H9 (cell line): ENCODE data around the gene NMT1. TPM values are rescaled to one million over a fixed set of nuclear protein-coding genes. Genes with fewer than 3 reads are reported as not detected.

Experiments used
- DNase-seq: peaks from one replicate; pipeline ENCODE4 v3.0.0-alpha.2; 2017
- H2AFZ ChIP-seq: one replicate; pipeline ENCODE4 v1.6.1; 2013; ENCODE audit warnings: mild to moderate bottlenecking, low read length, control low read depth, moderate library complexity
- H2AK5ac ChIP-seq: 2 replicates; pipeline ENCODE4 v1.6.1; 2013; ENCODE audit warnings: low read length, control low read depth, mixed read lengths; ENCODE audit not compliant: insufficient read length
- H2BK120ac ChIP-seq: one replicate; pipeline ENCODE4 v1.6.1; 2013; ENCODE audit warnings: low read depth, mild to moderate bottlenecking, low read length, control low read depth, inconsistent platforms; ENCODE audit not compliant: poor library complexity, severe bottlenecking
- H2BK12ac ChIP-seq: 2 replicates; pipeline ENCODE4 v1.6.1; 2013; ENCODE audit warnings: low read length, control low read depth, mixed read lengths, low read depth; ENCODE audit not compliant: insufficient read length
- H2BK15ac ChIP-seq: 2 replicates; pipeline ENCODE4 v1.6.1; 2013; ENCODE audit warnings: low read depth, low read length, control low read depth
- H2BK20ac ChIP-seq: one replicate; pipeline ENCODE4 v1.6.1; 2013; ENCODE audit warnings: low read depth, mild to moderate bottlenecking, low read length, control low read depth, inconsistent platforms; ENCODE audit not compliant: poor library complexity, severe bottlenecking
- H2BK5ac ChIP-seq: 2 replicates; pipeline ENCODE4 v1.6.1; 2013; ENCODE audit warnings: low read length, control low read depth, mixed read lengths; ENCODE audit not compliant: insufficient read length
- H3K14ac ChIP-seq: 2 replicates; pipeline ENCODE4 v1.6.1; 2013; ENCODE audit warnings: low read length, control low read depth; ENCODE audit not compliant: insufficient read depth
- H3K18ac ChIP-seq: 2 replicates; pipeline ENCODE4 v1.6.1; 2013; ENCODE audit warnings: low read depth, mild to moderate bottlenecking, mixed read lengths, low read length, control low read depth; ENCODE audit not compliant: insufficient read length
- H3K23ac ChIP-seq: 2 replicates; pipeline ENCODE4 v1.6.1; 2013; ENCODE audit warnings: low read length, control low read depth, mixed read lengths, low read depth; ENCODE audit not compliant: insufficient read length
- H3K23me2 ChIP-seq: 2 replicates; pipeline ENCODE4 v1.6.1; 2013; ENCODE audit warnings: low read depth, mild to moderate bottlenecking, mixed read lengths, low read length, control low read depth; ENCODE audit not compliant: insufficient read length, poor library complexity, severe bottlenecking
- H3K27ac ChIP-seq: 2 replicates; pipeline ENCODE4 v1.5.1; 2013; ENCODE audit warnings: low read length, control low read depth, mixed read lengths, low read depth; ENCODE audit not compliant: insufficient read length
- H3K27me3 ChIP-seq: 2 replicates; pipeline ENCODE4 v1.6.1; 2013; ENCODE audit warnings: low read length, control low read depth, inconsistent platforms; ENCODE audit not compliant: insufficient read depth
- H3K4ac ChIP-seq: 2 replicates; pipeline ENCODE4 v1.6.1; 2013; ENCODE audit warnings: low read depth, mild to moderate bottlenecking, control low read depth, inconsistent platforms, low read length, moderate library complexity
- H3K4me1 ChIP-seq: 2 replicates; pipeline ENCODE4 v1.6.1; 2013; ENCODE audit warnings: low read length, control low read depth, inconsistent platforms; ENCODE audit not compliant: insufficient read depth
- H3K4me2 ChIP-seq: 2 replicates; pipeline ENCODE4 v1.6.1; 2013; ENCODE audit warnings: low read length, control low read depth, mixed read lengths; ENCODE audit not compliant: insufficient read length, insufficient read depth
- H3K56ac ChIP-seq: 2 replicates; pipeline ENCODE4 v1.6.1; 2013; ENCODE audit warnings: low read depth, mild to moderate bottlenecking, mixed read lengths, low read length, control low read depth; ENCODE audit not compliant: insufficient read length
- H3K79me1 ChIP-seq: 2 replicates; pipeline ENCODE4 v1.6.1; 2013; ENCODE audit warnings: low read depth, mild to moderate bottlenecking, moderate library complexity, low read length, control low read depth, inconsistent platforms; ENCODE audit not compliant: insufficient read depth, poor library complexity, severe bottlenecking
- H3K79me2 ChIP-seq: 2 replicates; pipeline ENCODE4 v1.6.1; 2013; ENCODE audit warnings: low read length, control low read depth, inconsistent platforms; ENCODE audit not compliant: insufficient read depth
- H3K9ac ChIP-seq: 2 replicates; pipeline ENCODE4 v1.6.1; 2013; ENCODE audit warnings: low read length, control low read depth, mixed read lengths; ENCODE audit not compliant: insufficient read length; ENCODE audit errors: extremely low read depth
- H3K9me3 ChIP-seq: one replicate; pipeline ENCODE4 v1.6.1; 2013; ENCODE audit warnings: low read depth, low read length, inconsistent platforms; ENCODE audit not compliant: control insufficient read depth
- H3T11ph ChIP-seq: one replicate; pipeline ENCODE4 v1.6.1; 2013; ENCODE audit warnings: mild to moderate bottlenecking, low read length, control low read depth, inconsistent platforms
- H4K20me1 ChIP-seq: one replicate; pipeline ENCODE4 v1.6.1; 2013; ENCODE audit not compliant: control insufficient read depth, insufficient read length, insufficient read depth
- H4K5ac ChIP-seq: 2 replicates; pipeline ENCODE4 v1.6.1; 2013; ENCODE audit warnings: low read depth, mild to moderate bottlenecking, mixed read lengths, low read length, control low read depth; ENCODE audit not compliant: insufficient read length
- H4K8ac ChIP-seq: replicated peaks from 2 replicates; pipeline ENCODE4 v1.6.1; 2013; ENCODE audit warnings: low read length, control low read depth, mixed read lengths, low read depth; ENCODE audit not compliant: insufficient read length
- H4K91ac ChIP-seq: 2 replicates; pipeline ENCODE4 v1.6.1; 2013; ENCODE audit warnings: low read depth, mild to moderate bottlenecking, moderate library complexity, mixed read lengths, low read length, control low read depth; ENCODE audit not compliant: insufficient read length
- H3K27ac Mint-ChIP-seq, 3 experiments: 2 replicates in 2 of 3; 3 replicates in 1 of 3; pipeline ENCODE4 v1.8.0; 2020 to 2021; ENCODE audit warnings: mixed read lengths in 3 of 3, mild to moderate bottlenecking in 1 of 3, moderate library complexity in 1 of 3
- H3K27me3 Mint-ChIP-seq: 2 replicates; pipeline ENCODE4 v1.8.0; 2021; ENCODE audit warnings: low read depth, mild to moderate bottlenecking, moderate library complexity, mixed read lengths
- H3K36me3 Mint-ChIP-seq, 3 experiments: 2 replicates in 2 of 3; 3 replicates in 1 of 3; pipeline ENCODE4 v1.8.0; 2020 to 2021; ENCODE audit warnings: low read depth in 3 of 3, mixed read lengths in 3 of 3; ENCODE audit not compliant: insufficient read depth in 1 of 3
- H3K4me1 Mint-ChIP-seq, 2 experiments: 2 replicates each; pipeline ENCODE4 v1.8.0; 2020; ENCODE audit warnings: mixed read lengths in 2 of 2
- H3K4me3 Mint-ChIP-seq, 2 experiments: 2 replicates in 1 of 2; 3 replicates in 1 of 2; pipeline ENCODE4 v1.8.0; 2020 to 2021; ENCODE audit warnings: mild to moderate bottlenecking in 2 of 2, mixed read lengths in 2 of 2, moderate library complexity in 1 of 2
- H3K9me3 Mint-ChIP-seq, 2 experiments: 2 replicates in 1 of 2; 3 replicates in 1 of 2; pipeline ENCODE4 v1.8.0; 2020; ENCODE audit warnings: mild to moderate bottlenecking in 2 of 2, mixed read lengths in 2 of 2, moderate library complexity in 1 of 2
- WGBS: extraction: QIAGEN DNeasy Blood & Tissue Kit; methylation state at CpG from one replicate; pipeline ENCODE4 v1.1.7; 2013; ENCODE audit warnings: missing lambda C conversion rate, low lambda C conversion rate, mixed read lengths; ENCODE audit not compliant: insufficient read length; ENCODE audit errors: extremely low coverage; 5-methylcytosine and 5-hydroxymethylcytosine counted together
- total RNA-seq: library from RNA; stranded (reverse); gene quantifications from 2 replicates; pipeline ENCODE4 v1.2.1, GENCODE V29; 2021
- TF ChIP-seq, protein P1 (sequence below): fragments of 200-600 bp; sonication (generic); conservative IDR thresholded peaks from 3 replicates; pipeline ENCODE4 v1.8.0; 2021; ENCODE audit warnings: antibody characterized with exemption, mild to moderate bottlenecking

The NMT1 gene
- total RNA-seq, 1 experiment from 2014 or later = 150 TPM

DNA sequence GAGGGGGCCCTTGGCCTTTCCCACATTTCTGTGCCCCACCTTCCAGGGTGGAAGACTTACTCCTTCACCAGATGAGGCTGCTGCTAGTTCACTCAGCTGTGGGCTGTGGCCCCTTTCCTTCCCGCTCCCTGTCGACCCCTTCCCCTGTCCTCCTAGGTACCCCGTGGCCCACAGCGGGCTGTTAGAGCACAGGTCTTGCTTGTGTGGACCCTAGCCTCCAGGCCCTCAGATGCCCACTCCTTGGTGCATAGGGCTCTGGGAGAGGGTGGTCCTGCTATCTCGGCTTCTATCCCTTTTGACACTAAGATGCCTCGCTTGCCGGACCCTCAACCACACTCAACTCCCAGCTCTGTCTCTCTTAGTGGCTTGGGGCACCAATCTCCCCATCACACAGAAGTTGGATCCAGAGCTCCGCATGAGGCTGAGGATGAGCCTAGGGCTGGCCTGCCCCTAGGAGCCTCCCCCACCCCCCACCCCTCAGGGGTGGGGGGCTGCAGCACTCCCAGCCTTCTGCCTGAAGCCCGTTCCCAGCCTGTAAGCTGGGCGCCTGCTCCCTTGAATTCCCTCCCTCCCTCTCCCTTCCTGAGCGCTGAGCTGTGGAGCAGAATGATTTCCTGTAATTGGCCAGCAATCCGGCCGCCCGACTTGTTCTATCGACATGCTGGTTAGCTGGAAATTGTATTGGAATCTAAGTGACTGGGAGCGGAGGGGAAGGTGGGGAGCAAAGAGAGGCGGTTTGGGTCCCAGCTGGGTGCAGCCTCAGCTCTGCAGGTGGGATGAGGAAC, 40.6 kb upstream of the NMT1 start:
- peaks cover 47% of the 10 kb centered on the region for H3K27me3 Mint-ChIP-seq

More for the DNA sequence above, 40.6 kb upstream of the NMT1 start:
- no CpG with 5 or more reads among the region's 17 CpGs for WGBS
- H2BK15ac ChIP-seq = no peak overlapping the region
- H3K4me2 ChIP-seq = peak overlapping the region; percentile 62
- DNase-seq = peak; percentile 72
- H3K4me3 Mint-ChIP-seq = peak overlapping the region; percentile 42 to 67
- H3K9me3 ChIP-seq = no peaks in the 10 kb centered on the region
- no peak overlapping the region for H3K14ac ChIP-seq
- peaks cover 2 to 12% (median 7%) of the 10 kb centered on the region in 3 experiments; a peak in 6 of 7 replicates for H3K36me3 Mint-ChIP-seq
- H4K8ac ChIP-seq = no peak overlapping the region
- H3T11ph ChIP-seq = no peak overlapping the region
- H2AFZ ChIP-seq = no peak overlapping the region
- TF ChIP-seq, protein P1, sequence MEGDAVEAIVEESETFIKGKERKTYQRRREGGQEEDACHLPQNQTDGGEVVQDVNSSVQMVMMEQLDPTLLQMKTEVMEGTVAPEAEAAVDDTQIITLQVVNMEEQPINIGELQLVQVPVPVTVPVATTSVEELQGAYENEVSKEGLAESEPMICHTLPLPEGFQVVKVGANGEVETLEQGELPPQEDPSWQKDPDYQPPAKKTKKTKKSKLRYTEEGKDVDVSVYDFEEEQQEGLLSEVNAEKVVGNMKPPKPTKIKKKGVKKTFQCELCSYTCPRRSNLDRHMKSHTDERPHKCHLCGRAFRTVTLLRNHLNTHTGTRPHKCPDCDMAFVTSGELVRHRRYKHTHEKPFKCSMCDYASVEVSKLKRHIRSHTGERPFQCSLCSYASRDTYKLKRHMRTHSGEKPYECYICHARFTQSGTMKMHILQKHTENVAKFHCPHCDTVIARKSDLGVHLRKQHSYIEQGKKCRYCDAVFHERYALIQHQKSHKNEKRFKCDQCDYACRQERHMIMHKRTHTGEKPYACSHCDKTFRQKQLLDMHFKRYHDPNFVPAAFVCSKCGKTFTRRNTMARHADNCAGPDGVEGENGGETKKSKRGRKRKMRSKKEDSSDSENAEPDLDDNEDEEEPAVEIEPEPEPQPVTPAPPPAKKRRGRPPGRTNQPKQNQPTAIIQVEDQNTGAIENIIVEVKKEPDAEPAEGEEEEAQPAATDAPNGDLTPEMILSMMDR = no peak
- H2BK12ac ChIP-seq = no peak overlapping the region
- H2BK5ac ChIP-seq = no peak overlapping the region
- no peak overlapping the region for H2BK20ac ChIP-seq
- no peak overlapping the region for H2BK120ac ChIP-seq
- H3K56ac ChIP-seq = no peak overlapping the region
- no peak overlapping the region for H3K18ac ChIP-seq
- no peak overlapping the region for H4K91ac ChIP-seq
- H3K4me1 Mint-ChIP-seq = peaks cover 29 to 43% of the 10 kb centered on the region in 2 experiments
- H3K4ac ChIP-seq = no peak overlapping the region
- H3K23me2 ChIP-seq = peaks cover 14% of the 10 kb centered on the region
- no peak overlapping the region for H3K23ac ChIP-seq
- no peaks in the 10 kb centered on the region; the same call in 1 of the 2 replicates for H3K4me1 ChIP-seq
- no peaks in the 10 kb centered on the region for H3K79me2 ChIP-seq
- no peaks in the 10 kb centered on the region; a peak in 2 of 5 replicates for H3K9me3 Mint-ChIP-seq
- no peak overlapping the region for H3K27ac Mint-ChIP-seq
- H3K27me3 ChIP-seq = peaks cover 24% of the 10 kb centered on the region; the same call in 1 of the 2 replicates
- no peak overlapping the region for H3K27ac ChIP-seq
- H2AK5ac ChIP-seq = no peak overlapping the region
- H4K20me1 ChIP-seq = peaks cover 2% of the 10 kb centered on the region
- no peak overlapping the region for H4K5ac ChIP-seq
- H3K9ac ChIP-seq = no peak overlapping the region
- H3K79me1 ChIP-seq = no peaks in the 10 kb centered on the region
